Raji (cell line): ENCODE data around the gene LIG3.

Experiments used
- POLR2A ChIP-seq: IDR thresholded peaks from 2 replicates; pipeline ENCODE4 v1.6.1; 2011; ENCODE audit warnings: low read depth, low read length, control low read depth; ENCODE audit not compliant: insufficient read depth

The LIG3 gene

GRCh38 chr17:35019386-35020179, 39.3 kb downstream of the LIG3 start:
- TF ChIP-seq POLR2A: no peak

- no peak for TF ChIP-seq POLR2A
Measured at GRCh38 chr17:35021520-35022380, 41.4 kb downstream of the LIG3 start.

GRCh38 chr17:35022536-35023063, 42.3 kb downstream of the LIG3 start:
- TF ChIP-seq POLR2A: no peak

- no peak for TF ChIP-seq POLR2A
Measured at GRCh38 chr17:35023538-35023937, 43.2 kb downstream of the LIG3 start.

- TF ChIP-seq POLR2A: no peak
Measured at GRCh38 chr17:35025541-35025940, 45.2 kb downstream of the LIG3 start.

- no peak for TF ChIP-seq POLR2A
Measured at GRCh38 chr17:35028531-35029262, 48.4 kb downstream of the LIG3 start.

GRCh38 chr17:35030780-35031179, 50.5 kb downstream of the LIG3 start:
- TF ChIP-seq POLR2A: no peak

- no peak for TF ChIP-seq POLR2A
Measured at GRCh38 chr17:35038453-35038852, 58.1 kb downstream of the LIG3 start.

- TF ChIP-seq POLR2A: no peak
Measured at GRCh38 chr17:35041390-35041789, 61.1 kb downstream of the LIG3 start.

GRCh38 chr17:35044181-35044580, 63.9 kb downstream of the LIG3 start:
- TF ChIP-seq POLR2A: no peak

GRCh38 chr17:35046245-35046644, 65.9 kb downstream of the LIG3 start:
- TF ChIP-seq POLR2A: no peak

GRCh38 chr17:35046740-35047283, 66.5 kb downstream of the LIG3 start:
- 0 out of 2 replicates have a peak, but pooled peaks have one; percentile 16 for TF ChIP-seq POLR2A

- TF ChIP-seq POLR2A: no peak
Measured at GRCh38 chr17:35048685-35049379, 68.5 kb downstream of the LIG3 start.

- TF ChIP-seq POLR2A: no peak
Measured at GRCh38 chr17:35050170-35050569, 69.9 kb downstream of the LIG3 start.
